H1 (cell line): Measurements from ENCODE around the gene UBE3B. TPM values are rescaled to one million over a fixed set of nuclear protein-coding genes. Genes with fewer than 3 reads are reported as not detected.

Source experiments
- CTCF ChIA-PET: fragments of 300-600 bp; sonication (Branson Sonifier 250); formaldehyde crosslinking; loops from one replicate; lab custom pipeline; 2021; ENCODE audit not compliant: partially characterized antibody; lab: Charles Lee
- POLR2A ChIA-PET: fragments of 300-600 bp; sonication (Branson Sonifier 250); formaldehyde crosslinking; loops from one replicate; lab custom pipeline; 2021; ENCODE audit warnings: inconsistent platforms; ENCODE audit not compliant: partially characterized antibody; lab: Charles Lee
- DNase-seq, 2 experiments: peaks; one replicate each; pipeline versions ENCODE4 v3.0.0 to v3.0.0-alpha.2; 2010 to 2022; ENCODE audit warnings: low spot score in 2 of 2, low read depth in 1 of 2, mixed read lengths in 1 of 2
- FAIRE-seq: peaks from 2 replicates; lab custom pipeline; 2011; peaks lifted over from hg19 to GRCh38; lab: Jason Lieb, UNC
- H2AFZ ChIP-seq: 2 replicates; pipeline ENCODE4 v1.8.1; 2012; ENCODE audit warnings: low read length, inconsistent platforms
- H2AK5ac ChIP-seq: 2 replicates; pipeline ENCODE4 v1.6.1; 2013; ENCODE audit warnings: low read depth, low read length
- H2BK120ac ChIP-seq: replicated peaks from 2 replicates; pipeline ENCODE3; 2013; ENCODE audit warnings: low read depth, low read length, inconsistent platforms
- H2BK12ac ChIP-seq: 2 replicates; pipeline ENCODE4 v1.6.1; 2013; ENCODE audit warnings: low read depth, low read length
- H2BK15ac ChIP-seq: 2 replicates; pipeline ENCODE4 v1.6.1; 2013; ENCODE audit warnings: low read length
- H2BK20ac ChIP-seq: 2 replicates; pipeline ENCODE4 v1.6.1; 2013; ENCODE audit warnings: low read length
- H2BK5ac ChIP-seq: 2 replicates; pipeline ENCODE4 v1.6.1; 2013; ENCODE audit warnings: low read depth, low read length
- H3K14ac ChIP-seq: 2 replicates; pipeline ENCODE4 v1.6.1; 2013; ENCODE audit warnings: inconsistent platforms; ENCODE audit not compliant: insufficient read length
- H3K18ac ChIP-seq: 2 replicates; pipeline ENCODE4 v1.6.1; 2013; ENCODE audit warnings: low read length; ENCODE audit errors: extremely low read depth
- H3K23ac ChIP-seq: 2 replicates; pipeline ENCODE4 v1.6.1; 2013; ENCODE audit warnings: inconsistent platforms; ENCODE audit not compliant: insufficient read length
- H3K23me2 ChIP-seq: 2 replicates; pipeline ENCODE4 v1.6.1; 2013; ENCODE audit warnings: low read depth, low read length
- H3K27ac ChIP-seq: 2 replicates; pipeline ENCODE4 v1.6.1; 2011; ENCODE audit warnings: low read depth, low read length, inconsistent platforms
- H3K27me3 ChIP-seq, 4 experiments: replicated peaks in 1 of 4; 1 replicate in 1 of 4; 2 replicates in 3 of 4; pipeline versions ENCODE4 v1.6.1 to v1.8.1; 2011 to 2013; ENCODE audit warnings: low read length in 3 of 4, mild to moderate bottlenecking in 3 of 4, inconsistent platforms in 2 of 4, mixed read lengths in 2 of 4, moderate library complexity in 1 of 4; ENCODE audit not compliant: control insufficient read depth in 3 of 4, insufficient read depth in 3 of 4; ENCODE audit errors: extremely low read depth in 1 of 4
- H3K36me3 ChIP-seq, 4 experiments: 2 replicates each; pipeline versions ENCODE4 v1.6.1 to v1.8.1; 2011 to 2013; ENCODE audit warnings: mild to moderate bottlenecking in 4 of 4, low read length in 3 of 4, moderate library complexity in 2 of 4, control low read depth in 1 of 4, inconsistent platforms in 1 of 4; ENCODE audit not compliant: insufficient read depth in 4 of 4, control insufficient read depth in 2 of 4
- H3K4ac ChIP-seq: replicated peaks from 2 replicates; pipeline ENCODE3; 2013; ENCODE audit warnings: low read length, low read depth, mixed read lengths, inconsistent platforms; ENCODE audit not compliant: insufficient read length
- H3K4me1 ChIP-seq, 4 experiments: replicated peaks in 1 of 4; 1 replicate in 1 of 4; 2 replicates in 3 of 4; pipeline versions ENCODE4 v1.6.1 to v1.8.1; 2011 to 2013; ENCODE audit warnings: low read length in 3 of 4, inconsistent platforms in 2 of 4, mixed read lengths in 1 of 4; ENCODE audit not compliant: insufficient read depth in 4 of 4, control insufficient read depth in 3 of 4
- H3K4me2 ChIP-seq, 2 experiments: 2 replicates each; pipeline versions ENCODE4 v1.6.1 to v1.8.1; 2011 to 2013; ENCODE audit warnings: low read depth in 2 of 2, low read length in 2 of 2, control low read depth in 1 of 2, inconsistent platforms in 1 of 2, mild to moderate bottlenecking in 1 of 2; ENCODE audit not compliant: insufficient read depth in 1 of 2
- H3K4me3 ChIP-seq, 4 experiments: fragments of 200-600, 300-600 bp in 1 of 4; sonication (generic), shearing (Covaris generic), sonication (Bioruptor Twin) in 1 of 4; 2 replicates each; pipeline versions ENCODE4 v1.5.1 to v1.8.1; 2011 to 2016; ENCODE audit warnings: low read length in 4 of 4, low read depth in 3 of 4, control low read depth in 2 of 4, inconsistent platforms in 2 of 4, mild to moderate bottlenecking in 2 of 4, mixed read lengths in 1 of 4, moderate library complexity in 1 of 4; ENCODE audit not compliant: insufficient read depth in 2 of 4; ENCODE audit errors: extremely low read depth in 1 of 4
- H3K56ac ChIP-seq: replicated peaks from 2 replicates; pipeline ENCODE3; 2013; ENCODE audit warnings: low read depth, mild to moderate bottlenecking, mixed read lengths, low read length, inconsistent platforms; ENCODE audit not compliant: insufficient read length
- H3K79me1 ChIP-seq: 2 replicates; pipeline ENCODE4 v1.6.1; 2013; ENCODE audit warnings: low read depth, low read length, control low read depth
- H3K79me2 ChIP-seq, 2 experiments: 2 replicates each; pipeline versions ENCODE4 v1.6.1 to v1.8.1; 2012 to 2013; ENCODE audit warnings: low read length in 2 of 2, mild to moderate bottlenecking in 2 of 2, inconsistent platforms in 1 of 2; ENCODE audit not compliant: insufficient read depth in 2 of 2, control insufficient read depth in 1 of 2
- H3K9ac ChIP-seq, 4 experiments: replicated peaks in 1 of 4; 1 replicate in 1 of 4; 2 replicates in 3 of 4; pipeline versions ENCODE4 v1.6.1 to v1.8.1; 2011 to 2013; ENCODE audit warnings: low read depth in 3 of 4, low read length in 3 of 4, control low read depth in 2 of 4, mild to moderate bottlenecking in 2 of 4, moderate library complexity in 2 of 4, inconsistent platforms in 1 of 4; ENCODE audit errors: extremely low read depth in 1 of 4
- H3K9me3 ChIP-seq, 2 experiments: 2 replicates each; pipeline versions ENCODE4 v1.6.1 to v1.8.1; 2012 to 2013; ENCODE audit warnings: mild to moderate bottlenecking in 2 of 2, moderate library complexity in 2 of 2, control low read depth in 1 of 2, inconsistent platforms in 1 of 2, low read depth in 1 of 2, low read length in 1 of 2, mixed read lengths in 1 of 2; ENCODE audit not compliant: insufficient read depth in 2 of 2
- H4K20me1 ChIP-seq, 2 experiments: replicated peaks in 1 of 2; 2 replicates each; pipeline versions ENCODE3 to v1.8.1; 2011 to 2013; ENCODE audit warnings: inconsistent platforms in 2 of 2, low read length in 2 of 2, mild to moderate bottlenecking in 1 of 2; ENCODE audit not compliant: insufficient read depth in 2 of 2, control insufficient read depth in 1 of 2
- H4K5ac ChIP-seq: 2 replicates; pipeline ENCODE4 v1.6.1; 2013; ENCODE audit warnings: low read length, low read depth, mixed read lengths, inconsistent platforms; ENCODE audit not compliant: insufficient read length
- H4K8ac ChIP-seq: 2 replicates; pipeline ENCODE4 v1.8.0; 2013; ENCODE audit warnings: mild to moderate bottlenecking, moderate library complexity, low read length, inconsistent platforms; ENCODE audit not compliant: insufficient read depth; ENCODE audit errors: extremely low read depth
- H4K91ac ChIP-seq: replicated peaks from 2 replicates; pipeline ENCODE3; 2013; ENCODE audit warnings: low read length, mixed read lengths, inconsistent platforms; ENCODE audit not compliant: insufficient read length
- CBX8 ChIP-seq: fragments of 300-800, 300-1000 bp; sonication (generic); IDR thresholded peaks from 2 replicates; pipeline ENCODE4 v1.7.1; 2016; ENCODE audit warnings: low read depth, low read length, borderline replicate concordance
- MAFK ChIP-seq: IDR thresholded peaks from 2 replicates; pipeline ENCODE4 v1.6.1; 2012; ENCODE audit warnings: low read depth, mild to moderate bottlenecking, improper control_type of control experiment, low read length
- PHF8 ChIP-seq: fragments of 200-600 bp; sonication (generic); conservative IDR thresholded peaks from 2 replicates; pipeline ENCODE4 v1.7.1; 2012; ENCODE audit warnings: low read depth, mild to moderate bottlenecking, inconsistent platforms, low read length, moderate library complexity
- POLR2AphosphoS5 ChIP-seq: IDR thresholded peaks from 2 replicates; pipeline ENCODE4 v1.6.1; 2011; ENCODE audit warnings: low read depth, low read length
- RXRA ChIP-seq: IDR thresholded peaks from 2 replicates; pipeline ENCODE4 v1.6.1; 2011; ENCODE audit warnings: low read depth, mild to moderate bottlenecking, low read length, moderate library complexity; ENCODE audit not compliant: insufficient read depth
- SP4 ChIP-seq: IDR thresholded peaks from 2 replicates; pipeline ENCODE4 v1.6.1; 2012; ENCODE audit warnings: low read length, inconsistent platforms
- WGBS, 2 experiments: shearing (Covaris generic) in 1 of 2; methylation state at CpG; one replicate each; pipeline versions ENCODE4 v1.1.6 to v1.1.7; 2013 to 2015; ENCODE audit warnings: low lambda C conversion rate in 2 of 2, mixed read lengths in 2 of 2, inconsistent platforms in 1 of 2, low coverage in 1 of 2, missing lambda C conversion rate in 1 of 2; ENCODE audit not compliant: insufficient replicate concordance in 2 of 2, insufficient coverage in 1 of 2, insufficient read length in 1 of 2; ENCODE audit errors: extremely low coverage in 1 of 2, missing lambda C conversion rate in 1 of 2; 5-methylcytosine and 5-hydroxymethylcytosine counted together
- polyA plus RNA-seq, 7 experiments: library from polyadenylated mRNA; depleted of rRNA in 3 of 7; stranded (reverse) in 5 of 7; unstranded in 2 of 7; fragments of >200 nt in 5 of 7; fragments of 200-250 nt in 2 of 7; gene quantifications; 1 replicate in 5 of 7; 2 replicates in 1 of 7; 4 replicates in 1 of 7; pipeline versions ENCODE4 v1.2.1 to v1.2.3, GENCODE V29; 2011 to 2013; ENCODE audit warnings: missing spikeins in 2 of 7, mixed read lengths in 2 of 7
- total RNA-seq: library from RNA; stranded (reverse); fragmentation: NEBNext Ultra II Directional; extraction: Animal tissue kit (Norgen Biotek cat#: 25700); gene quantifications from 2 replicates; pipeline ENCODE4 v1.2.1, GENCODE V29; 2021
- TF ChIP-seq, protein P1 (sequence below): IDR thresholded peaks from 2 replicates; pipeline ENCODE4 v1.6.1; 2012; ENCODE audit warnings: inconsistent platforms
- TF ChIP-seq, protein P2 (sequence below): IDR thresholded peaks from 2 replicates; pipeline ENCODE4 v1.6.1; 2012; ENCODE audit warnings: low read length, inconsistent platforms
- TF ChIP-seq, protein P3 (sequence below): IDR thresholded peaks from 2 replicates; pipeline ENCODE4 v1.6.1; 2011; ENCODE audit warnings: low read length, improper control_type of control experiment

The UBE3B gene
- total and polyA plus RNA-seq, 2 of the 8 experiments (the other 6 are each of a cell fraction or from before 2014, with no cell fraction given), result 14.0 to 21.1 TPM

DNA sequence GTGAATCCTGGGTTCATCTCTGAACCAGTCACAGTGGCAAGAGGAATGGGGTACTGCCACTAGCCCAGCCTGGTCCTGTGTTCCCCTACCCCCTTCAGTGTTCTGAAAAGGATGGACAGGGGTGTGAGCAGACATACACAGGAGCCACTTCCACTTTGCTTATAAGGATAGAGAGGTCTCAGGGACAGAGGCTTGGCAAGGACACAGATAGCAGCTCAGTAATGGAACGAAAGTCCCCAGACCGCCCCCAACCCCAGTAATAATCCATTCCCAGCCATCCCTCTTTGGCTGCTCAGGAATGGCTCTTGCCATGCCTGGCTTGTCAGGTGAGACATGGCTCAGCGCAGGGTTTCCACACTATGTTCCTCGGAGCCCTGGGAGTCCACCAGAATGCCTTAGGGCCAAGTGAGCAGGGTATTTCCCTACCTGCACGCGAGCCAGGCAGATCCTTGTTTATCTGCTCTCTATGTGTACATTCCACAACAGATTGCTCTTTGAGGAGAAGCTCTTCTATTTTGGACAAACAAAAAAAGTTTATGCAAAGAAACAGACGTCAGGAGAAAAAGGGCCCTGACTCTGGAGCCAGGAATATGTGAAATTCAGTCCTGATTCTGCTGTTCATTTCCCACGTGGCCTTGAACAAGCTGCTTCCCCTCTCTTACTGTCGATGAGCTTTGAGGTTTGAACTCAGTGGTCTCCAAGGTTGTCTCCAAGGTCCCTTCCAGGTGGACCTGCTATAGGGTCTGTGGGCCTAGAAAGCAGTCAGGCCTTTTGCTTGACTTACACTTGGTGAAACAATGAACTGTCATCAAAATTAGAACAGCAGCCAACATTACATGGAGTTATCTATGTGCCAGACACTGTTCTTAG lies 10.0 kb downstream of the UBE3B start:
- FAIRE-seq, result no peak
- H3K9ac ChIP-seq, result no peak overlapping the region
- no peak overlapping the region for H2BK20ac ChIP-seq
- no peaks in the 10 kb centered on the region for H3K79me2 ChIP-seq
- no peak overlapping the region for H2BK12ac ChIP-seq
- H2BK120ac ChIP-seq, result no peak overlapping the region
- H3K4ac ChIP-seq, result no peak overlapping the region
- no peak overlapping the region for H4K8ac ChIP-seq
- H3K4me1 ChIP-seq, result no peaks in the 10 kb centered on the region
- no peak overlapping the region for H2BK5ac ChIP-seq
- no peak overlapping the region for H3K4me3 ChIP-seq
- ChIA-PET CTCF (interaction anchor here (0.9 to 1.0 kb wide), 2 partner anchors 9 to 54 kb away, joined by 3 to 4 read pairs; no protein-coding TSS in a partner anchor), POLR2A (interaction anchor here (1.2 kb wide), 1 partner anchor 14 kb away, joined by 3 read pairs; no protein-coding TSS in a partner anchor)
- no peaks in the 10 kb centered on the region for H3K23me2 ChIP-seq
- no peak overlapping the region for H3K4me2 ChIP-seq
- no peak overlapping the region for H3K14ac ChIP-seq
- no peak for DNase-seq
- no peak overlapping the region for H2AK5ac ChIP-seq
- WGBS, 2 experiments, result 85% methylated on average over 9 of the region's 9 CpGs; no CpG with 5 or more reads in 1 of the 2 experiments
- no peak overlapping the region for H2AFZ ChIP-seq
- no peak overlapping the region for H3K27ac ChIP-seq
- H4K20me1 ChIP-seq, result peaks cover 2 to 4% of the 10 kb centered on the region in 2 experiments
- no peak overlapping the region for H4K5ac ChIP-seq
- H2BK15ac ChIP-seq, result no peak overlapping the region
- no peaks in the 10 kb centered on the region for H3K79me1 ChIP-seq
- H3K9me3 ChIP-seq, result no peaks in the 10 kb centered on the region
- H3K56ac ChIP-seq, result no peak overlapping the region
- H3K27me3 ChIP-seq, result no peaks in the 10 kb centered on the region
- H4K91ac ChIP-seq, result no peak overlapping the region
- H3K23ac ChIP-seq, result no peak overlapping the region
- no peak overlapping the region for H3K18ac ChIP-seq
- H3K36me3 ChIP-seq, result peaks cover 9 to 71% (median 47%) of the 10 kb centered on the region in 4 experiments
- TF ChIP-seq RXRA, result no peak
- no peak for TF ChIP-seq SP4
- TF ChIP-seq, protein P1, sequence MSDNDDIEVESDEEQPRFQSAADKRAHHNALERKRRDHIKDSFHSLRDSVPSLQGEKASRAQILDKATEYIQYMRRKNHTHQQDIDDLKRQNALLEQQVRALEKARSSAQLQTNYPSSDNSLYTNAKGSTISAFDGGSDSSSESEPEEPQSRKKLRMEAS, result no peak
- no peak for TF ChIP-seq PHF8
- TF ChIP-seq MAFK, result no peak
- no peak for TF ChIP-seq CBX8
- TF ChIP-seq, protein P2, sequence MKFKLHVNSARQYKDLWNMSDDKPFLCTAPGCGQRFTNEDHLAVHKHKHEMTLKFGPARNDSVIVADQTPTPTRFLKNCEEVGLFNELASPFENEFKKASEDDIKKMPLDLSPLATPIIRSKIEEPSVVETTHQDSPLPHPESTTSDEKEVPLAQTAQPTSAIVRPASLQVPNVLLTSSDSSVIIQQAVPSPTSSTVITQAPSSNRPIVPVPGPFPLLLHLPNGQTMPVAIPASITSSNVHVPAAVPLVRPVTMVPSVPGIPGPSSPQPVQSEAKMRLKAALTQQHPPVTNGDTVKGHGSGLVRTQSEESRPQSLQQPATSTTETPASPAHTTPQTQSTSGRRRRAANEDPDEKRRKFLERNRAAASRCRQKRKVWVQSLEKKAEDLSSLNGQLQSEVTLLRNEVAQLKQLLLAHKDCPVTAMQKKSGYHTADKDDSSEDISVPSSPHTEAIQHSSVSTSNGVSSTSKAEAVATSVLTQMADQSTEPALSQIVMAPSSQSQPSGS, result no peak
- TF ChIP-seq, protein P3, sequence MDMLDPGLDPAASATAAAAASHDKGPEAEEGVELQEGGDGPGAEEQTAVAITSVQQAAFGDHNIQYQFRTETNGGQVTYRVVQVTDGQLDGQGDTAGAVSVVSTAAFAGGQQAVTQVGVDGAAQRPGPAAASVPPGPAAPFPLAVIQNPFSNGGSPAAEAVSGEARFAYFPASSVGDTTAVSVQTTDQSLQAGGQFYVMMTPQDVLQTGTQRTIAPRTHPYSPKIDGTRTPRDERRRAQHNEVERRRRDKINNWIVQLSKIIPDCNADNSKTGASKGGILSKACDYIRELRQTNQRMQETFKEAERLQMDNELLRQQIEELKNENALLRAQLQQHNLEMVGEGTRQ, result no peak
- no peak for TF ChIP-seq POLR2AphosphoS5
